Panc1 (cell line): ENCODE data around the gene SLC2A4RG.

Source experiments
- REST ChIP-seq, 2 experiments: IDR thresholded peaks; 2 replicates each; pipeline ENCODE4 v1.6.1; 2011 to 2012; ENCODE audit warnings: low read depth in 2 of 2, control low read depth in 1 of 2, low read length in 1 of 2, mild to moderate bottlenecking in 1 of 2, moderate library complexity in 1 of 2; ENCODE audit not compliant: insufficient read depth in 1 of 2
- TF ChIP-seq, protein P1 (sequence below): fragments of 450-650 bp; IDR thresholded peaks from 2 replicates; pipeline ENCODE4 v1.5.1; 2017; ENCODE audit warnings: mild to moderate bottlenecking

GRCh38 chr20:63765902-63766301, 26.3 kb downstream of the SLC2A4RG start:
- TF ChIP-seq, protein P1, sequence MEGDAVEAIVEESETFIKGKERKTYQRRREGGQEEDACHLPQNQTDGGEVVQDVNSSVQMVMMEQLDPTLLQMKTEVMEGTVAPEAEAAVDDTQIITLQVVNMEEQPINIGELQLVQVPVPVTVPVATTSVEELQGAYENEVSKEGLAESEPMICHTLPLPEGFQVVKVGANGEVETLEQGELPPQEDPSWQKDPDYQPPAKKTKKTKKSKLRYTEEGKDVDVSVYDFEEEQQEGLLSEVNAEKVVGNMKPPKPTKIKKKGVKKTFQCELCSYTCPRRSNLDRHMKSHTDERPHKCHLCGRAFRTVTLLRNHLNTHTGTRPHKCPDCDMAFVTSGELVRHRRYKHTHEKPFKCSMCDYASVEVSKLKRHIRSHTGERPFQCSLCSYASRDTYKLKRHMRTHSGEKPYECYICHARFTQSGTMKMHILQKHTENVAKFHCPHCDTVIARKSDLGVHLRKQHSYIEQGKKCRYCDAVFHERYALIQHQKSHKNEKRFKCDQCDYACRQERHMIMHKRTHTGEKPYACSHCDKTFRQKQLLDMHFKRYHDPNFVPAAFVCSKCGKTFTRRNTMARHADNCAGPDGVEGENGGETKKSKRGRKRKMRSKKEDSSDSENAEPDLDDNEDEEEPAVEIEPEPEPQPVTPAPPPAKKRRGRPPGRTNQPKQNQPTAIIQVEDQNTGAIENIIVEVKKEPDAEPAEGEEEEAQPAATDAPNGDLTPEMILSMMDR, result no peak
- TF ChIP-seq REST (IDR thresholded peaks at IDR 0.05; ENCODE audit: insufficient read depth in 1 of 2, low read depth in 2 of 2, low read length in 1 of 2), result no peak
